Measurements from ENCODE around the gene MPI.

DNA sequence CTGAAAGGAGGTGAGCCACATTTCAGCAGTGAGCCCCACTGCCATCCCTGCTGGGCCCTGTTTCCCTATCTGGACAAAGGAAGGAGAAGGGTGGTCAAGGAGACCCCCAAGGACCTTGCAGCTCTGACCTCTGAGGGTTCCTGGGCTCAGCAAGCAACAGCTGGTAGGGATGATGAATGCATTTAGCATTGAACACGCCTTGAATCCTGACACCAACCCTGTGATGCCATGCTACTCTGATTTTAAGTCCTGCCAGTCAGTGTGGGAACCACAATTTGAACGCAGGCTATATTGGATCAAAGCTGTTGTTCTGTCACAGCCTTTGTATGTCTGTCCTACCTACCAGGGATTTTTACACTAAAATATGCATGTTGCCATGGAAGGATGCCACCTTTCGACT, 6.5 kb downstream of the MPI start:
- TF ChIP-seq, protein P1, sequence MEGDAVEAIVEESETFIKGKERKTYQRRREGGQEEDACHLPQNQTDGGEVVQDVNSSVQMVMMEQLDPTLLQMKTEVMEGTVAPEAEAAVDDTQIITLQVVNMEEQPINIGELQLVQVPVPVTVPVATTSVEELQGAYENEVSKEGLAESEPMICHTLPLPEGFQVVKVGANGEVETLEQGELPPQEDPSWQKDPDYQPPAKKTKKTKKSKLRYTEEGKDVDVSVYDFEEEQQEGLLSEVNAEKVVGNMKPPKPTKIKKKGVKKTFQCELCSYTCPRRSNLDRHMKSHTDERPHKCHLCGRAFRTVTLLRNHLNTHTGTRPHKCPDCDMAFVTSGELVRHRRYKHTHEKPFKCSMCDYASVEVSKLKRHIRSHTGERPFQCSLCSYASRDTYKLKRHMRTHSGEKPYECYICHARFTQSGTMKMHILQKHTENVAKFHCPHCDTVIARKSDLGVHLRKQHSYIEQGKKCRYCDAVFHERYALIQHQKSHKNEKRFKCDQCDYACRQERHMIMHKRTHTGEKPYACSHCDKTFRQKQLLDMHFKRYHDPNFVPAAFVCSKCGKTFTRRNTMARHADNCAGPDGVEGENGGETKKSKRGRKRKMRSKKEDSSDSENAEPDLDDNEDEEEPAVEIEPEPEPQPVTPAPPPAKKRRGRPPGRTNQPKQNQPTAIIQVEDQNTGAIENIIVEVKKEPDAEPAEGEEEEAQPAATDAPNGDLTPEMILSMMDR (IDR thresholded peaks at IDR 0.05 in 8 of 11, conservative IDR thresholded peaks at IDR 0.05 in 3 of 11), result no peak
- TF ChIP-seq POLR2A (IDR thresholded peaks at IDR 0.05) (no peak), POLR2AphosphoS5 (IDR thresholded peaks at IDR 0.05) (peak in 1 of 3 donors; percentile 29)
